Activated naive CD8-positive, alpha-beta T cell (primary cell): ENCODE results near the gene ROBO3.
A peak's percentile ranks its signal among the peaks of the same experiment; 100 is the strongest.

Experiments used
- H3K27ac Mint-ChIP-seq: one replicate; pipeline ENCODE4 v1.8.0; 2021; ENCODE audit warnings: mixed read lengths
- H3K27me3 Mint-ChIP-seq: one replicate; pipeline ENCODE4 v1.8.0; 2021; ENCODE audit warnings: mixed read lengths
- H3K36me3 Mint-ChIP-seq: one replicate; pipeline ENCODE4 v1.8.0; 2021; ENCODE audit warnings: mixed read lengths
- H3K4me1 Mint-ChIP-seq: one replicate; pipeline ENCODE4 v1.8.0; 2021; ENCODE audit warnings: low read depth, mixed read lengths
- H3K4me3 Mint-ChIP-seq: one replicate; pipeline ENCODE4 v1.8.0; 2021; ENCODE audit warnings: mild to moderate bottlenecking, mixed read lengths
- H3K9me3 Mint-ChIP-seq: one replicate; pipeline ENCODE4 v1.8.0; 2021; ENCODE audit warnings: low read depth, mixed read lengths

The ROBO3 gene

DNA sequence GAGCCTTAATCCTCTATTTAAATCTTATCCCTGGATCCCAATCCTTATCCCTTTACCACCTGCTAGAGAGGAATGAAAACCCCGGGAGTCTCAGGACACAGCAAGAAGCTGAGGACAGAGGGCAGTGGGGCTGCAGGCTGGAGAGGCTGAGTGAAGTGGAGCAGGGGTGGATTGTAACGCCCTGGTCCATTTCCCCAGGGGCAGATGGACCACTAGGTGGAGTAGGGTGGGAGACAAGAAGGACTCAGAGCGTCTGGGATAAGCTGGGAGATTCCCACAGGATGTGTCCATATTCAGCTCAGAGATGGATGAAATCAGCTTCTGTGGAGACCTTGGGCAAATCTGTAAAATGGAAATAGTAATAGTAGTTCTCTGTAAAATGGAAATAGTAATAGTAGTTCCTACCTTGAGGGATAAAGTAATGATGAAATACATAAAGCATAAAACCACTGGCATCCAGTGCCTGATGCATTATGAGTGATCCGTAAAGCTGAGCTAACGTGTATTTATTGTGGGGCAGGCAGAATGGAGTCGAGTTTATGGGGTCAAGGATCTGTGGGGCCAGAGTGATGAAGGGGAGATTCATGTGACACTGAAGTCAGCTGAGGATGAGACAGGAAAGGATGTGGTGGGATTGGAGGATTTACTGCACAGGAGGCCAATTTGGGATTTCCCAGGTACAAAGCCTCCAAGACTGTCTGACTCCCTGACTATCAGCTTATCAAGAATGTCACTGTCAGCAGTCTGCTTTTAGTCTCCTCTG lies 34.3 kb downstream of the ROBO3 start:
- Mint-ChIP-seq H3K27me3 (peaks cover 7% of the 10 kb centered on the region), H3K9me3 (no peaks in the 10 kb centered on the region), H3K4me1 (peaks cover 5% of the 10 kb centered on the region), H3K36me3 (no peaks in the 10 kb centered on the region), H3K4me3 (no peak overlapping the region), H3K27ac (no peak overlapping the region)

DNA sequence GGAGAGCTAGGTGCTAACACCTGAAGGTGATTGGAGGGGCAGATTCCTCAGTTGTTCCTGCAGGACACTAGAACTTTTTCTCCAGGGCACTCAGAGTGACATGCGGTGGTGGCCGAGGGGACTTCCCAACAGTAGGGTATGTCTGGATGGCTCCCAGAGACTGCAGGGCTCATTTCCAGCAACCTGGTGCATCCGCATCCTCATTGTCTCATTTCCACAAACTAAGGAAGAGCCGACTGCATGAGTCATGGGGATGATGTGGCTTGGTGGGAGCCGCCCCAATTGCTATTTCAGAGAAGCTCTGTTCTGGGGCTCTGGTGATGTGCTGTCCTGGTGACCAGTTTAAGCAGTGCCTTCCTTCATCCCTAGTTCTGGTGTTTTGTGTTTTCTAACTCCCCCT lies 35.2 kb downstream of the ROBO3 start:
- no peak overlapping the region for H3K4me3 Mint-ChIP-seq
- no peaks in the 10 kb centered on the region for H3K36me3 Mint-ChIP-seq
- H3K4me1 Mint-ChIP-seq: peaks cover 5% of the 10 kb centered on the region
- H3K27me3 Mint-ChIP-seq: peaks cover 11% of the 10 kb centered on the region
- no peak overlapping the region for H3K27ac Mint-ChIP-seq
- H3K9me3 Mint-ChIP-seq: no peaks in the 10 kb centered on the region

DNA sequence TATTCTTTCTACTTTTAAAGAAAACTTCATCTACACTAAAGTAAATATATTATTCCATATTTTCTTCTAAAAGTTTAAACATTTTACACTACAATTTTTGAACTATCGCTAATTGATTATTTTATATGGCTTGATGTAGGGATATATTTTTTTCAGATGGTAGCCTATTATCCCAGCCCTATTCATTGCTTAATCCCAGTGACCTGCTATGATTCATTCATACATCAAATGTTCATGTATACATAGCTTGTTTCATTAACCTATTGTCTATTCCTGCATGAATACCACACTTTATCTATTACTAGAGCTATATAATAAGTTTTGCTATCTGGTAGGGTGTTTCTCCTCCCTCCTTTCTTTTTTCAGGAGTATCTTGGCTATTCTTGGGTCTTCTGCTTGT lies 37.4 kb downstream of the ROBO3 start:
- H3K9me3 Mint-ChIP-seq: no peaks in the 10 kb centered on the region
- H3K36me3 Mint-ChIP-seq: no peaks in the 10 kb centered on the region
- H3K27me3 Mint-ChIP-seq: peaks cover 12% of the 10 kb centered on the region
- H3K4me3 Mint-ChIP-seq: no peak overlapping the region
- no peak overlapping the region for H3K27ac Mint-ChIP-seq
- H3K4me1 Mint-ChIP-seq: peaks cover 3% of the 10 kb centered on the region

DNA sequence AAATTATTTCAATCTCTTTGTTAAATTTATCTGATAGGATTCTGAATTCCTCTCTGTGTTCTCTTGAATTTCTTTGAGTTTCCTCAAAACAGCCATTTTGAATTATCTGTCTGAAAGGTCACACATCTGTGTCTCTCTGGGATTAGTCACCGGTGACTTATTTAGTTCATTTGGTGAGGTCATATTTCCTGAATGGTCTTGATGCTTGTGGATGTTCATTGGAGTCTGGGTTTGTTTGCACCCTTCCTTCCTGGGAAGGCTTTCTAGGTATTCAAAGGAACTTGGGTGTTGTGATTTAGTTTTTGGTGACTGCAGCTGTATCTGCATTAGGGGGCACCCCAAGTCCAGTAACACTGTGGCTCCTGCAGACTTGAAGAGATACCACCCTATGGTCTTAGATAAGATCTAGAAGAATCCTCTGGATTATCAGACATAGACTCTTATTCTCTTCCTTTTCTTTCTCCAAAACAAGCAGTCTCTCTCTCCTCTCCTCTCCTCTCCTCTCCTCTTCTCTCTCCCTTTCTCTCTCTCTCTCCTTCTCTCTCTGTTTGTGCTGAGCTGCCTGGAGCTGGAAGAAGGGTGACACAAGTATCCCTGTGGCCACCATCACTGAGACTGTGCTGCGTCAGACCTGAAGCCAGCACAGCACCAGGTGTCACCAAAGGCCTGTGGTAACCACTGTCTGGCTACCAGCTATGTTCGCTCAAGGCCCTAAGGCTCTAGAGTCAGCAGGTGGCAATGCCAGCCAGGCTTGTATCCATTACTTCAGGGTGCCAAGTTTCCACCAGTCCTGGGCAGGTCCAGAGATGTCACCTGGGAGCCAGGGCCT lies 50.5 kb downstream of the ROBO3 start:
- H3K27ac Mint-ChIP-seq: no peak overlapping the region
- no peaks in the 10 kb centered on the region for H3K9me3 Mint-ChIP-seq
- H3K4me1 Mint-ChIP-seq: peaks cover 5% of the 10 kb centered on the region
- no peaks in the 10 kb centered on the region for H3K36me3 Mint-ChIP-seq
- no peak overlapping the region for H3K4me3 Mint-ChIP-seq
- H3K27me3 Mint-ChIP-seq: no peaks in the 10 kb centered on the region

DNA sequence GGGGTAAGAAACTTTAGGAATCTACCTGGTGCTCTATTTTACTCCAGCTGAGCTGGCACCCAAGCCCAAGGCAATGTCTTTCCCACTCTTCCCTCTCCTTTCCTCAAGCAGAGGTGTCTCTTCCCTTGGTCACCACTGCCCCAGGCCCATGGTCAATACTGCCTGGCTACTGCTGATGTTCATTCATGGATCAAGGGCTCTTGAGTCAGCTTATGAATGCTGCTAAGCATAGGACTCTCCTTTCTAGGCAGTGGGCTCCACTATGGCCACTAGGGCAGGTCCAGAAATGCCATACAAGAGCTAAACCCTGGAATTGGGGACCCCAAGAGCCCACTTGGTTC lies 51.1 kb downstream of the ROBO3 start:
- Mint-ChIP-seq H3K36me3 (no peaks in the 10 kb centered on the region), H3K27me3 (no peaks in the 10 kb centered on the region), H3K9me3 (no peaks in the 10 kb centered on the region), H3K27ac (no peak overlapping the region), H3K4me3 (no peak overlapping the region), H3K4me1 (peaks cover 6% of the 10 kb centered on the region)

- peaks cover 12% of the 10 kb centered on the region for H3K4me1 Mint-ChIP-seq
- H3K4me3 Mint-ChIP-seq: no peak overlapping the region
- no peaks in the 10 kb centered on the region for H3K36me3 Mint-ChIP-seq
- H3K27ac Mint-ChIP-seq: no peak overlapping the region
- H3K9me3 Mint-ChIP-seq: no peaks in the 10 kb centered on the region
- H3K27me3 Mint-ChIP-seq: no peaks in the 10 kb centered on the region
Measured at GRCh38 chr11:124917115-124917637, 51.9 kb downstream of the ROBO3 start.

DNA sequence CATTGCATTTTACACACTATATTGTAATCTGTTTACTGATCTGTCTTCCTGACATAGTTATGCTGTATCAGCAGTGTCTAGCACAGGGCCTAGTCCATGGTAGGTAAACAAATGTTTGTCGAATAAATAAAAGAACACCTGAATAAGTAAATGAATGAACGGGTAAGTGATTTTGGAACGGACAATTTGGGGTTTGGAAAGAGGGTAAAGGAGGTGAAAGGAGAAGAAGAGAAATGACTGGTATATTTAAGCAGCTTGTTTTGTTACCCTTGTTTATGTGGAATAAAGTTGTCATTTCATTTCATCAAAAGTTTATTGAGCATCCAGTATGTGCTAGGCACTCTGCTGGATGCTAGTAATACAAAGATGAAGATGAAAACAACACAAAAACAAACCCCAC lies 53.7 kb downstream of the ROBO3 start, which contains the start of gene HEPN1:
Gene HEPN1 (plus strand): TSS at position 301 of the 400 bp plus-strand sequence.
- Mint-ChIP-seq H3K9me3 (no peaks in the 10 kb centered on the region), H3K27ac (no peak within 1 kb of the TSS), H3K4me3 (peak within 1 kb of the TSS; percentile 23), H3K27me3 (no peaks in the 10 kb centered on the region), H3K4me1 (peaks cover 29% of the 10 kb centered on the region), H3K36me3 (no peaks in the 10 kb centered on the region)

- Mint-ChIP-seq H3K36me3 (no peaks in the 10 kb centered on the region), H3K27ac (no peak overlapping the region), H3K27me3 (no peaks in the 10 kb centered on the region), H3K4me3 (peak overlapping the region; percentile 23), H3K9me3 (no peaks in the 10 kb centered on the region), H3K4me1 (peaks cover 33% of the 10 kb centered on the region)
Measured at GRCh38 chr11:124919898-124920297, 54.7 kb downstream of the ROBO3 start.

- Mint-ChIP-seq H3K4me1 (peaks cover 33% of the 10 kb centered on the region), H3K27me3 (no peaks in the 10 kb centered on the region), H3K4me3 (peak overlapping the region; percentile 79), H3K36me3 (no peaks in the 10 kb centered on the region), H3K27ac (no peak overlapping the region), H3K9me3 (no peaks in the 10 kb centered on the region)
Measured at GRCh38 chr11:124920356-124920755, 55.1 kb downstream of the ROBO3 start.

- no peaks in the 10 kb centered on the region for H3K27me3 Mint-ChIP-seq
- no peaks in the 10 kb centered on the region for H3K9me3 Mint-ChIP-seq
- H3K36me3 Mint-ChIP-seq: no peaks in the 10 kb centered on the region
- H3K4me3 Mint-ChIP-seq: peak overlapping the region; percentile 79
- peak overlapping the region; percentile 41 for H3K27ac Mint-ChIP-seq
- H3K4me1 Mint-ChIP-seq: peaks cover 33% of the 10 kb centered on the region
Measured at GRCh38 chr11:124920870-124921609, 55.8 kb downstream of the ROBO3 start.

- Mint-ChIP-seq H3K4me3 (peak overlapping the region; percentile 39), H3K9me3 (no peaks in the 10 kb centered on the region), H3K36me3 (no peaks in the 10 kb centered on the region), H3K27ac (no peak overlapping the region), H3K27me3 (no peaks in the 10 kb centered on the region), H3K4me1 (peaks cover 33% of the 10 kb centered on the region)
Measured at GRCh38 chr11:124922831-124923230, 57.6 kb downstream of the ROBO3 start.

DNA sequence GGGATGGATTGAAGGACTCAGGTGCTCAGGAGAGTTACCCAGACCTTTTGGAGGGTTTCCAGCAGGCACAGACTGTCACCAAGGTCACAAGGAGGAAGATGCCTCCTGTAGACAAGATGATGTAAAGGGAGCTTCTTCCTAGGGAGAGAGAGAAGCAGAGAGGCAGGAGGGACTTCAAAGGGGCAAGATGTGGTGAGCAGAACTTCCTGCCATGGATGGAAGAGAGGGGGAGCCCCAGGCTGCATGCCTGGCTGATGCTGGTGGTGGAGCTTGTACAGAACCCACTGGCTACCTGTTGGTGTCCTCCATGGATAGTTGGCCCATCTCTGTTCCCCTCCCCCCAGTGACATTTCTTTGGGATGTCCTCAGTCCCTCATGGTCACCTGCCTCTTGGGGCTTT lies 58.1 kb downstream of the ROBO3 start:
- no peaks in the 10 kb centered on the region for H3K36me3 Mint-ChIP-seq
- H3K27me3 Mint-ChIP-seq: no peaks in the 10 kb centered on the region
- no peak overlapping the region for H3K27ac Mint-ChIP-seq
- peak overlapping the region; percentile 39 for H3K4me3 Mint-ChIP-seq
- peaks cover 33% of the 10 kb centered on the region for H3K4me1 Mint-ChIP-seq
- no peaks in the 10 kb centered on the region for H3K9me3 Mint-ChIP-seq

- Mint-ChIP-seq H3K4me3 (no peak overlapping the region), H3K9me3 (no peaks in the 10 kb centered on the region), H3K36me3 (no peaks in the 10 kb centered on the region), H3K27me3 (no peaks in the 10 kb centered on the region), H3K4me1 (peaks cover 14% of the 10 kb centered on the region), H3K27ac (no peak overlapping the region)
Measured at GRCh38 chr11:124928942-124929665, 63.9 kb downstream of the ROBO3 start.

- H3K27ac Mint-ChIP-seq: peak overlapping the region; percentile 59
- H3K9me3 Mint-ChIP-seq: no peaks in the 10 kb centered on the region
- H3K4me1 Mint-ChIP-seq: peaks cover 12% of the 10 kb centered on the region
- no peak overlapping the region for H3K4me3 Mint-ChIP-seq
- H3K27me3 Mint-ChIP-seq: no peaks in the 10 kb centered on the region
- H3K36me3 Mint-ChIP-seq: no peaks in the 10 kb centered on the region
Measured at GRCh38 chr11:124930799-124931198, 65.6 kb downstream of the ROBO3 start.
